ENCODE data around the gene MT3. TPM values are rescaled to one million over a fixed set of nuclear protein-coding genes. Genes with fewer than 3 reads are reported as not detected.
"Not testable (repeated sequence)": the region's sequence is repeated elsewhere in the genome, so short reads cannot be mapped to it uniquely, and the experiment has no call there.

Gene MT3
- total RNA-seq, 1 donor from 2014 or later: 3.0 TPM

DNA sequence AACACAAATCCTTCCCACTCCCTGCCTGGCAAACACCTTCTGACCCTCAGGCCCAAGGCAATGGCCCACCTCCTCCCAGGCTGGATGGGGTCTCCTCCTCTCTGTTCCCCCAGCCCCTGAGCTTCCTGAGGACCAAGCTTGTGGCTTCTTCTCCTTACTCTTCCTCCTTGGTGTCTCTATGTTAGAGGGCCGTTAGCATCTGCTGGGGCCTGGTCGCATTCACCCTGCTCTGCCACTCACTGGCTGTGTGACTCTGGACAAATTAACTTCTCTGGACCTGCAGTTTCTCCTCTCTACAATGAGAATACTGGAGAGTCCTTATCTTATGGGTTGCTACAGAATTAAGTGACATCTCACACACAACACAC is 18.3 kb downstream of the MT3 start:
- no peak for DNase-seq (ENCODE audit: low spot score)
- intact Hi-C loops (cut with DNase I): loop anchor here (2.0 to 5.0 kb wide), 2 partner anchors 75 to 85 kb away; partner anchors contain the start of genes BBS2 and MT1X

- intact Hi-C loops (cut with DNase I): loop anchor here (2.0 to 5.0 kb wide), 2 partner anchors 75 to 86 kb away; partner anchors contain the start of genes BBS2 and MT1X
- DNase-seq (ENCODE audit: low spot score): peak; percentile 97
Observed at GRCh38 chr16:56608043-56608875, 18.9 kb downstream of the MT3 start, which contains the start of gene MT2A. Gene MT2A, plus strand, starts transcription at chr16:56608584. Its CDS starts 72 bp downstream, at chr16:56608656.

- intact Hi-C loops (cut with DNase I): loop anchor here (2.0 to 5.0 kb wide), 2 partner anchors 74 to 87 kb away; partner anchors contain the start of genes BBS2 and MT1X
- DNase-seq (ENCODE audit: low spot score): no peak
Observed at GRCh38 chr16:56608876-56609462, 19.6 kb downstream of the MT3 start.

GRCh38 chr16:56609463-56609921 is 20.2 kb downstream of the MT3 start:
- DNase-seq (ENCODE audit: low spot score): no peak
- intact Hi-C loops (cut with DNase I): loop anchor here (2.0 to 5.0 kb wide), 2 partner anchors 73 to 87 kb away; partner anchors contain the start of genes BBS2 and MT1X

DNA sequence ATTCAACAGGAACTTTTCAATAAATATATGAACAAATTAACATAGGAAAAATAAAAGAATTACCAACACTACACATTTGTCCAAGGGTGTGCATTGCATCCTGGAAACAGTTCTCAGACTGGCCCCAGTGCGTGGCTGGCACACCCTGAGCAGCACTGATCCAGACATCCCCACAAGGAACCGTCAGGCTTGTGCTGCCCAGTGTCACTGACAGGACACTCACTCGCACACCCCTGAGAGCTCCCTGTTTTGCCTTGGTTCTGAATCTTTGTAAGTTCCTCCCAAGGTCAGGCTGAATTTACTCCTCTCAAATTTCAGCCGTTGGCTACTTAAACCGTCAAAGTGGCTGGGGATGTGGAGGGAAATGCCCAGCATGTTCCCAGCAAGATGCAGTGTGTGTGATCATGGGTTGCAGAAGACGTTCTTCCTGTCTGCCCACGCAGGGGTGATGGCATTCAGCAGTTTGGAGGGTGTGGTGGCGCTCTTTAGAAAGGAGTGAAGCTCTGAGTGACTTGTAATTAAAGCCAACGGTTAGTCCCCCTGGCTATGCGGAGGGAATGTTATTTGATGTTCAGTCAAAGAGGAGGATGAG is 20.8 kb downstream of the MT3 start:
- no peak for DNase-seq (ENCODE audit: low spot score)
- intact Hi-C loops (cut with DNase I): loop anchor here (1.0 kb wide), 1 partner anchor 16 kb away; no protein-coding TSS in a partner anchor

DNA sequence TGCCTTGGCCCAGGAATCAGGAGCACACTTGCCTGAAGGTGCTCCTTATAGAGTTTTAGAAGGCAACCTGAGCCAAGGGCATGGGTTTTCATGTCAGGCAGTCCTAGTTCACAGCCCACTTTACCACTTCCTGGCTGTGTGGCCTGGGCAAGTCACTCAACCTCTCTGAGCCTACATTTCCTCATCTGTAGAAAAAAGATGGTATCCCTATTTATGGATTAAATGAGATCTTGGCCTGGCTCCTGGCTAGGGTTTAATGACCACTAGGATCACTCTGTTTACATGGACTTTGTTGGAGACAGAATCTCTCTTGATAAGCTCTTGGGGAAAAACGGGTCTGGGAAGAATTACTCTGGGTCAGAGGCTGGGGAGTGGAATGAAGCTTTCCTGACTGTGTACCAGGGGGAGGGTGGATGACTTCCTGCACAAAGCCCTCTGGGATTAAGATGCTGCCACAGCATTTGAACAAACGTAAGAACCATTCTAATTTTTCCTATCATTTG is 21.3 kb downstream of the MT3 start:
- intact Hi-C loops (cut with DNase I): loop anchor here (1.0 kb wide), 1 partner anchor 16 kb away; no protein-coding TSS in a partner anchor
- no peak for DNase-seq (ENCODE audit: low spot score)

DNA sequence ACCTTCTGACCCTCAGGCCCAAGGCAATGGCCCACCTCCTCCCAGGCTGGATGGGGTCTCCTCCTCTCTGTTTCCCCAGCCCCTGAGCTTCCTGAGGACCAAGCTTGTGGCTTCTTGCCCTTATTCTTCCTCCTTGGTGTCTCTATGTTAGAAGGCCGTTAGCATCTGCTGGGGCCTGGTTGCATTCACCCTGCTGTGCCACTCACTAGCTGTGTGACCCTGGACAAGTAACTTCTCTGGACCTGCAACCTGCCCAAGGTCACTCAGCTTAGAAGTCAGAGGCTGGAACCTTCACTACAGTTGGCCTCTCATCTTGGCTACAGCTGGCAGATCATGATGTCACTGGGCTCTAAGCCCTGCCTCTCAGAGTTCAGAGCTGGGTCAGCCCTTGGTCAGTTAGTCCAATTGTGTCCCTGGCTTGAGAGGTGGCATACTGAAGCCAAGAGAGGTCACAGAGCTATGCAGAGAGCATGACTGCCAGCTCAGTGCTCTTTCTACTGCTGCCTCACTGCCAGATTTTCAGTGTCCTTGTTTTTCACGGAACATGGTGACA is 22.0 kb downstream of the MT3 start:
- intact Hi-C loops (cut with DNase I): no loop called here
- no peak for DNase-seq (ENCODE audit: low spot score)

- intact Hi-C loops (cut with DNase I): no loop called here
- no peak for DNase-seq (ENCODE audit: low spot score)
Observed at GRCh38 chr16:56613706-56614105, 24.4 kb downstream of the MT3 start.

GRCh38 chr16:56614549-56614991 is 25.2 kb downstream of the MT3 start:
- intact Hi-C loops (cut with DNase I): no loop called here
- no peak for DNase-seq (ENCODE audit: low spot score)

GRCh38 chr16:56615353-56615752 is 26.0 kb downstream of the MT3 start:
- intact Hi-C loops (cut with DNase I): no loop called here

GRCh38 chr16:56616608-56617211 is 27.4 kb downstream of the MT3 start:
- intact Hi-C loops (cut with DNase I): no loop called here
- no peak for DNase-seq (ENCODE audit: low spot score)

More at GRCh38 chr16:56615353-56615752, 26.0 kb downstream of the MT3 start:
- no peak for DNase-seq (ENCODE audit: low spot score)

DNA sequence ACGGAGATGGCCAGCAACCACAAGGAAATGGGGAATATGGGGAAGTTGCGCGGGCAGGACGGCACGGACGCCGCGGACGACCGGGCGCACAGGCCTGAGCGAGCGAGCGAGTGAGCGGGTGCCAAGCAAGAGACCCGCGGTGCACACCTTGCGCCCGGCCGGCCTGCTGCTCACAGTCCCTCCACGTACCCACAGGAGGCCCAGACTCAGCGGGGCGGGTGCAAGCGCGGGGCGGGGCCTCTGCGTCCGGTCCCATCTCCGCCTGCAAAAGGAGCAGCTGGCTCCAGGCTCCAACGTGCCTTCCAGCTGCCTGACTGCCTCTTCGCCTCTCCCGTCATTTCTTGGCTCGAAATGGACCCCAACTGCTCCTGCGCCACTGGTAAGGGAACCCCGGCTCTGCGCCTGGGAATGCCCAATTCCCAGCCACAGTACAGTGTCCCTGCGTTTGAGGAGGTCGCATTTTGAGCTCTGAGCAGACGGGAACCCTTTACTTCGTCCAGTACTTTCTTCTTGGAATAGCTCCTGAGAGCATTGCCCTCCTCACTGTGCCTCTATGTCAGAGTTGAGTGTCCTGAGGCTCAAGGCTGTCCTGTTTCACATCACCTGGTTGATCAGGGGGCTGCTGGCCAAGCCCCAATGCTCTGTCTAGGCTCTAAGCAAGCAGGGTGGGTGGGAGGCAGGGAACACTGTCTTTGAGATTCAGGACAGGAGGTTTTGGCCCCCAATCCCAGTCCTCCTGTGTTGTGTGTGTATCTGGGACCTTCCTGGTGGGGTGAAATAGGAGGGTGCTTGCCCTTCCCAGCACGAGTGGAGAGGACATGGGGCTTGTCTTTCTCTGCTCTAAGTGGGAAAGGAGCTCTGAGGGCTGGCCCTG is 28.1 kb downstream of the MT3 start:
- DNase-seq (ENCODE audit: low spot score): peak; percentile 87
- intact Hi-C loops (cut with DNase I): no loop called here

GRCh38 chr16:56618138-56618537 is 28.8 kb downstream of the MT3 start:
- no peak for DNase-seq (ENCODE audit: low spot score)
- intact Hi-C loops (cut with DNase I): no loop called here

GRCh38 chr16:56620339-56620897 is 31.1 kb downstream of the MT3 start:
- no peak for DNase-seq (ENCODE audit: low spot score)
- intact Hi-C loops (cut with DNase I): no loop called here

- DNase-seq (ENCODE audit: low spot score); intact Hi-C loops (cut with DNase I): not testable (repeated sequence)
Observed at GRCh38 chr16:56621665-56622445, 32.5 kb downstream of the MT3 start.

GRCh38 chr16:56623184-56623583 is 33.9 kb downstream of the MT3 start:
- intact Hi-C loops (cut with DNase I): not testable (repeated sequence)

GRCh38 chr16:56623637-56624036 is 34.3 kb downstream of the MT3 start:
- intact Hi-C loops (cut with DNase I): no loop called here
- no peak for DNase-seq (ENCODE audit: low spot score)

More at GRCh38 chr16:56623184-56623583, 33.9 kb downstream of the MT3 start:
- DNase-seq (ENCODE audit: low spot score): not testable (repeated sequence)
